ENCODE results near the gene SYCP2L. TPM values are rescaled to one million over a fixed set of nuclear protein-coding genes. Genes with fewer than 3 reads are reported as not detected.
"Not testable (repeated sequence)": the region's sequence is repeated elsewhere in the genome, so short reads cannot be mapped to it uniquely, and the experiment has no call there.

SYCP2L gene
- total RNA-seq, 1 experiment from 2014 or later: 4.9 TPM

GRCh38 chr6:10852361-10852960 is 34.4 kb upstream of the SYCP2L start:
- no peaks in the 10 kb centered on the region for H3K79me2 ChIP-seq (ENCODE audit: insufficient read depth, low read length)
- POLR2A ChIA-PET: no interaction called here
- no peak overlapping the region for H3K9ac ChIP-seq (ENCODE audit: low read length)
- H3K4me2 ChIP-seq (ENCODE audit: low read length): no peak overlapping the region
- BruUV-seq (replicated peaks): no TSS peak
- ATAC-seq (no peak), DNase-seq (ENCODE audit: low read depth, low spot score) (no peak)
- no peaks in the 10 kb centered on the region for H3K36me3 ChIP-seq (ENCODE audit: control insufficient read depth in 1 of 2, insufficient read depth in 2 of 2, low read length in 2 of 2)
- RAD21 ChIA-PET (ENCODE audit: low non-redundant PET in 1 of 2, low total read pairs in 2 of 2, uncharacterized antibody in 2 of 2, unreplicated experiment in 2 of 2): no interaction called here
- no peaks in the 10 kb centered on the region for H3K9me2 ChIP-seq (ENCODE audit: insufficient read depth)
- no peaks in the 10 kb centered on the region for H3K9me3 ChIP-seq (ENCODE audit: control insufficient read depth in 1 of 2, insufficient read depth in 1 of 2, low read depth in 1 of 2, low read length in 2 of 2)
- intact Hi-C loops (cut with micrococcal nuclease): no loop called here
- no peaks in the 10 kb centered on the region for H4K20me1 ChIP-seq (ENCODE audit: insufficient read depth)
- H3K27me3 ChIP-seq (ENCODE audit: insufficient read depth, low read length): no peaks in the 10 kb centered on the region
- TF ChIP-seq YY1 (IDR thresholded peaks at IDR 0.05; ENCODE audit: extremely low read depth, insufficient replicate concordance, low read depth, low read length): no peak
- H3K4me3 ChIP-seq (replicated peaks in 1 of 2; ENCODE audit: low read depth in 1 of 2, low read length in 2 of 2): no peak overlapping the region
- no peak overlapping the region for H3K27ac ChIP-seq (ENCODE audit: low read depth, low read length)
- CTCF ChIA-PET: no interaction called here
- H2AFZ ChIP-seq (ENCODE audit: low read depth, low read length, poor library complexity, severe bottlenecking): no peak overlapping the region
- H3K4me1 ChIP-seq (ENCODE audit: control insufficient read depth in 1 of 2, insufficient read depth in 2 of 2, low read length in 2 of 2): no peaks in the 10 kb centered on the region

- H3K79me2 ChIP-seq (ENCODE audit: insufficient read depth, low read length); H3K9ac ChIP-seq (ENCODE audit: low read length); H3K4me3 ChIP-seq (replicated peaks in 1 of 2; ENCODE audit: low read depth in 1 of 2, low read length in 2 of 2); H3K4me2 ChIP-seq (ENCODE audit: low read length); H3K9me3 ChIP-seq (ENCODE audit: control insufficient read depth in 1 of 2, insufficient read depth in 1 of 2, low read depth in 1 of 2, low read length in 2 of 2); intact Hi-C loops (cut with micrococcal nuclease); H2AFZ ChIP-seq (ENCODE audit: low read depth, low read length, poor library complexity, severe bottlenecking); RAD21 ChIA-PET (ENCODE audit: low non-redundant PET in 1 of 2, low total read pairs in 2 of 2, uncharacterized antibody in 2 of 2, unreplicated experiment in 2 of 2); H3K27ac ChIP-seq (ENCODE audit: low read depth, low read length); BruUV-seq (replicated peaks); H4K20me1 ChIP-seq (ENCODE audit: insufficient read depth); DNase-seq (ENCODE audit: low read depth, low spot score); H3K4me1 ChIP-seq (ENCODE audit: control insufficient read depth in 1 of 2, insufficient read depth in 2 of 2, low read length in 2 of 2); H3K9me2 ChIP-seq (ENCODE audit: insufficient read depth); POLR2A ChIA-PET; H3K27me3 ChIP-seq (ENCODE audit: insufficient read depth, low read length); ATAC-seq; CTCF ChIA-PET; H3K36me3 ChIP-seq (ENCODE audit: control insufficient read depth in 1 of 2, insufficient read depth in 2 of 2, low read length in 2 of 2): not testable (repeated sequence)
Measured at GRCh38 chr6:10853849-10854300, 33.0 kb upstream of the SYCP2L start.
